Measurements from ENCODE around the gene GNGT2.
"Not testable (repeated sequence)": the region's sequence is repeated elsewhere in the genome, so short reads cannot be mapped to it uniquely, and the experiment has no call there.

GNGT2 gene

GRCh38 chr17:49201481-49201927, 8.9 kb downstream of the GNGT2 start:
- DNase-seq = no peak

GRCh38 chr17:49200423-49201083, 9.8 kb downstream of the GNGT2 start:
- no peak for DNase-seq

GRCh38 chr17:49198211-49198610, 12.2 kb downstream of the GNGT2 start:
- DNase-seq = no peak

- DNase-seq = no peak
Measured at GRCh38 chr17:49197346-49197998, 12.9 kb downstream of the GNGT2 start.

- no peak for DNase-seq
Measured at GRCh38 chr17:49196520-49196919, 13.9 kb downstream of the GNGT2 start.

GRCh38 chr17:49195751-49196150, 14.6 kb downstream of the GNGT2 start:
- DNase-seq = no peak

GRCh38 chr17:49194297-49194607, 16.1 kb downstream of the GNGT2 start:
- no peak for DNase-seq

GRCh38 chr17:49193513-49194296, 16.7 kb downstream of the GNGT2 start:
- peak; percentile 63 for DNase-seq

- DNase-seq = peak; percentile 90
Measured at GRCh38 chr17:49191917-49192741, 18.2 kb downstream of the GNGT2 start.

GRCh38 chr17:49191409-49191916, 18.9 kb downstream of the GNGT2 start:
- DNase-seq = no peak

GRCh38 chr17:49190932-49191331, 19.4 kb downstream of the GNGT2 start:
- DNase-seq = peak; percentile 1

- DNase-seq = no peak
Measured at GRCh38 chr17:49187301-49187700, 23.1 kb downstream of the GNGT2 start.

- not testable (repeated sequence) for DNase-seq
Measured at GRCh38 chr17:49185381-49185780, 25.0 kb downstream of the GNGT2 start.

- not testable (repeated sequence) for DNase-seq
Measured at GRCh38 chr17:49184522-49184921, 25.9 kb downstream of the GNGT2 start.

GRCh38 chr17:49183801-49184200, 26.6 kb downstream of the GNGT2 start:
- DNase-seq = no peak

GRCh38 chr17:49183341-49183740, 27.0 kb downstream of the GNGT2 start:
- no peak for DNase-seq

- DNase-seq = no peak
Measured at GRCh38 chr17:49180998-49181635, 29.3 kb downstream of the GNGT2 start.

- peak; percentile 34 for DNase-seq
Measured at GRCh38 chr17:49180303-49180702, 30.1 kb downstream of the GNGT2 start.

- not testable (repeated sequence) for DNase-seq
Measured at GRCh38 chr17:49175978-49176377, 34.4 kb downstream of the GNGT2 start.

GRCh38 chr17:49170711-49171110, 39.7 kb downstream of the GNGT2 start:
- not testable (repeated sequence) for DNase-seq

- DNase-seq = no peak
Measured at GRCh38 chr17:49170216-49170615, 40.2 kb downstream of the GNGT2 start.

GRCh38 chr17:49168706-49169105, 41.7 kb downstream of the GNGT2 start:
- no peak for DNase-seq

Data from NCI-H2171 treated with DMSO at 0.1 percent for 48 hours (cell line).